DND-41 (cell line): ENCODE data around the gene RAD51B.

Experiments used
- CTCF ChIP-seq: IDR thresholded peaks from 2 replicates; pipeline ENCODE4 v1.5.1; 2012; ENCODE audit warnings: borderline replicate concordance, low read length, moderate library complexity, mild to moderate bottlenecking; ENCODE audit not compliant: poor library complexity, severe bottlenecking; ENCODE audit errors: extremely low read depth
- EZH2 ChIP-seq: IDR thresholded peaks from 3 replicates; pipeline ENCODE4 v1.6.1; 2012; ENCODE audit warnings: borderline replicate concordance, low read depth, mild to moderate bottlenecking, moderate library complexity, low read length, inconsistent platforms; ENCODE audit not compliant: severe bottlenecking

DNA sequence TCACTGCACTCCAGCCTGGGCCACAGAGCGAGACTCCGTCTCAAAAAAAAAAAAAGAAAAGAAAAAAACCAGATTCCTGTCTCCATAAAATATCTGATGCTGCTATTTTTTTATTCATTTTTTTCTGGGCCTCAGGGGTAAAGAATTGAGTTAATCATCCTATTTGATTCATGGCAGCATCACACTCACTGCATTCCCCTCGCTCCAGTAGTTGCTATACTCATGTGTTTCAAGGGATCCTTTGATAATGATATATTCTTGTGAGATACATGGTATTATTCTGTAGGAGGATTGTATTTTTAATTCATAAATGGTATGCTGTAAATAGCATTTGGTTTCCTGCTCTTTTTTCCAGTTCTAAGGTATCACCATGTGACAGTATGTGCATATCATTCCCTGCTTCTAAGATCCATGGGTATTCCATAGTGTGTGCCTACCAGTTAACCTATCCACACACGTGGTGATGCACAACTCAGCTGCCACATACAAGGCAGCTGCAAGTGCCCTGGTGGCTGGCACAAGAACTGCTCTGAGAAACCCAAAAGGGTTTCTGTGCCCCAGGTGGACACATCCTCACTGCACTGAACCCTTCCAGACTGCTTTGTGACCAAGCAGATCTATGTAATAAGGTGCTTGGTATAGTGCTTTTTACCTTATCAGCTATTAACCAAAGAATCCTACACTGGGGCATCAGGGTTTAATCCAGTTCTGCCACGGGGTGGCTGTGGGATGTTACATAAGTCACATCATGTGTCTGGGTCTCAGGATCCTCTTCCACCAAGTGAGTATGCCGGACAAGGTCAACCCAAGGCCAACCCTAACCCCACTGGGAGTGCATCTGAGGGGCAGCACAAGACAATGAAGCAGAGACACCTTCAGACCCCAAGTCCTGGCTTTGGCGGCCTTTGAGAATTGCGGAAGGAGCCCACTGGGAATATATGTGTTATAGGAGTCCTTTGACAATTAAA is 898.7 kb downstream of the RAD51B start:
- TF ChIP-seq CTCF: peak; percentile 46
- TF ChIP-seq EZH2: no peak
